ENCODE results near the gene TXNRD2. TPM values are rescaled to one million over a fixed set of nuclear protein-coding genes. Genes with fewer than 3 reads are reported as not detected.

TXNRD2 gene
- total RNA-seq, 1 donor from 2014 or later: 22.9 TPM

DNA sequence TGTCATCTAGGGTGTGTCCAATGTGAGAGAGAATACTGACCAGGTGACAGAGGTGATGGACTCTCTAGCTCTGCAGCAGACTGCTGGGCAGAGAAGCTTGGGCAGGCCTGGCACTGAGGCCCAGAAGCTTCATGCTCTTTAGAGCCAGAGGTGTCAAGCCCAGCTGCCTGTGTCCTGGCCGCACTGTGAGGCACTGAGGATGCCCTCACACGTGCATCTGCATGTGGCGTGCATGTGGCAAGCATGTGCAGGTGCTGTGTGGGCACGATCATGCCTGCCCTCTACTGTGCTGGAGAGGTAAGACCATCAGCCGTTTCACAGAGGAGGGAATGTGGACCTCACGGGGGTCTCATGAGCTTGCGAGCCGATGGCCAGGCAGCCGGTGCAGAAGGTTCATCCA lies 15.8 kb upstream of the TXNRD2 start:
- peaks cover 22% of the 10 kb centered on the region for H3K4me1 Mint-ChIP-seq

DNA sequence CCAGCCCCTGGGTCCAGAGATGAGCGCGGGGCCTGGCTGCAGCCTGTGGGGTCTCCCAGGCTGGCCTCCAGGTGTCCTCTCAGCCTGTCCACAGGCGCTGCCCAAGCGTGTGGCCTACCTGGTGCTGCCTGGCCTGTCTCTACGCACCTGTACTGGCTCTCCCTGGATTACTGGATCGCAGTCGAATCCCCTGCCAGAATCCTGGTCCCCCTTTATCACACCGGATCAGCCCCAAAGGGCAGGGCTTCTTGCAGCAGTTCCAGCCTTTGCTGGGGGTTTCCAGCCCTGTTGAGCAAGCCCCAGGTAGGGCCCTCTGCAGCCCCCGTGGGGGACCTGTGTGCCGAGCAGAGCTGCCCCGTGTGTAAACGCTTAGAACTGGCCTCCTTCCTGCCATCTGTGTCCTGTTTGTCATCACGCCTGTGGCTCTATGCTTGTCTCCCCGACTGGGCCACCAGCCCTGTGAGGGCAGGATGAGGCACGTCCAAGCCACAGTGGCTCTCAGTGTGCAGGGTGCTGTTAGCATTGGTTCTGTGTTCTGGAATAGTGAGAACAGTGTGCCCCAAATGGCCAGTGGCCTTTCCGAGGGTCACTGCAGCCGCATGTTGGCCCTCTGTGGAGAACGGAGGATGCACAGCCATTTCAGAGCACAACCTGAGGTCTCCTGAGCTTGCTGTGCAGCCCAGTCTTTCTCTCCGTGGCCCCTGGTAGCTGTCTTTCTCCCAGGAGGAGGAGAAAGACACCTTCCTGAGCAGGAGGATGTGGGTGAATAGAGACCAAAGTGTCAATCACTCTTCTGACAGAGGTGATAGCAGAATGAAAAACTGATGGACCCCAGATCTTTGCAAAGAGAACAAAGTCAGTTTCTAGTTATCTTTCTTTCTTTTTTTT lies 13.9 kb upstream of the TXNRD2 start:
- peaks cover 12% of the 10 kb centered on the region for H3K36me3 Mint-ChIP-seq
- H3K27ac Mint-ChIP-seq: no peak overlapping the region
- no peak for DNase-seq (ENCODE audit: low spot score in 2 of 2, unreplicated experiment in 2 of 2)
- TF ChIP-seq, protein P1, sequence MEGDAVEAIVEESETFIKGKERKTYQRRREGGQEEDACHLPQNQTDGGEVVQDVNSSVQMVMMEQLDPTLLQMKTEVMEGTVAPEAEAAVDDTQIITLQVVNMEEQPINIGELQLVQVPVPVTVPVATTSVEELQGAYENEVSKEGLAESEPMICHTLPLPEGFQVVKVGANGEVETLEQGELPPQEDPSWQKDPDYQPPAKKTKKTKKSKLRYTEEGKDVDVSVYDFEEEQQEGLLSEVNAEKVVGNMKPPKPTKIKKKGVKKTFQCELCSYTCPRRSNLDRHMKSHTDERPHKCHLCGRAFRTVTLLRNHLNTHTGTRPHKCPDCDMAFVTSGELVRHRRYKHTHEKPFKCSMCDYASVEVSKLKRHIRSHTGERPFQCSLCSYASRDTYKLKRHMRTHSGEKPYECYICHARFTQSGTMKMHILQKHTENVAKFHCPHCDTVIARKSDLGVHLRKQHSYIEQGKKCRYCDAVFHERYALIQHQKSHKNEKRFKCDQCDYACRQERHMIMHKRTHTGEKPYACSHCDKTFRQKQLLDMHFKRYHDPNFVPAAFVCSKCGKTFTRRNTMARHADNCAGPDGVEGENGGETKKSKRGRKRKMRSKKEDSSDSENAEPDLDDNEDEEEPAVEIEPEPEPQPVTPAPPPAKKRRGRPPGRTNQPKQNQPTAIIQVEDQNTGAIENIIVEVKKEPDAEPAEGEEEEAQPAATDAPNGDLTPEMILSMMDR (IDR thresholded peaks at IDR 0.05; ENCODE audit: unreplicated experiment): no peak
- peaks cover 21% of the 10 kb centered on the region for H3K4me1 Mint-ChIP-seq
- H3K4me3 Mint-ChIP-seq: no peak overlapping the region
- H3K27me3 Mint-ChIP-seq (ENCODE audit: low read depth): no peaks in the 10 kb centered on the region
- no peaks in the 10 kb centered on the region for H3K9me3 Mint-ChIP-seq

More for the DNA sequence above, 15.8 kb upstream of the TXNRD2 start:
- TF ChIP-seq, protein P1 (IDR thresholded peaks at IDR 0.05; ENCODE audit: unreplicated experiment): no peak
- no peak overlapping the region for H3K27ac Mint-ChIP-seq
- H3K36me3 Mint-ChIP-seq: peaks cover 2% of the 10 kb centered on the region
- no peaks in the 10 kb centered on the region for H3K9me3 Mint-ChIP-seq
- H3K4me3 Mint-ChIP-seq: no peak overlapping the region
- H3K27me3 Mint-ChIP-seq (ENCODE audit: low read depth): no peaks in the 10 kb centered on the region
- no peak for DNase-seq (ENCODE audit: low spot score in 2 of 2, unreplicated experiment in 2 of 2)

- DNase-seq (ENCODE audit: low spot score in 2 of 2, unreplicated experiment in 2 of 2): no peak
- no peak overlapping the region for H3K4me3 Mint-ChIP-seq
- H3K36me3 Mint-ChIP-seq: peaks cover 15% of the 10 kb centered on the region
- no peaks in the 10 kb centered on the region for H3K9me3 Mint-ChIP-seq
- H3K27me3 Mint-ChIP-seq (ENCODE audit: low read depth): no peaks in the 10 kb centered on the region
- peaks cover 16% of the 10 kb centered on the region for H3K4me1 Mint-ChIP-seq
- no peak overlapping the region for H3K27ac Mint-ChIP-seq
- TF ChIP-seq, protein P1 (IDR thresholded peaks at IDR 0.05; ENCODE audit: unreplicated experiment): no peak
Observed at GRCh38 chr22:19951346-19951745, 9.7 kb upstream of the TXNRD2 start.

DNA sequence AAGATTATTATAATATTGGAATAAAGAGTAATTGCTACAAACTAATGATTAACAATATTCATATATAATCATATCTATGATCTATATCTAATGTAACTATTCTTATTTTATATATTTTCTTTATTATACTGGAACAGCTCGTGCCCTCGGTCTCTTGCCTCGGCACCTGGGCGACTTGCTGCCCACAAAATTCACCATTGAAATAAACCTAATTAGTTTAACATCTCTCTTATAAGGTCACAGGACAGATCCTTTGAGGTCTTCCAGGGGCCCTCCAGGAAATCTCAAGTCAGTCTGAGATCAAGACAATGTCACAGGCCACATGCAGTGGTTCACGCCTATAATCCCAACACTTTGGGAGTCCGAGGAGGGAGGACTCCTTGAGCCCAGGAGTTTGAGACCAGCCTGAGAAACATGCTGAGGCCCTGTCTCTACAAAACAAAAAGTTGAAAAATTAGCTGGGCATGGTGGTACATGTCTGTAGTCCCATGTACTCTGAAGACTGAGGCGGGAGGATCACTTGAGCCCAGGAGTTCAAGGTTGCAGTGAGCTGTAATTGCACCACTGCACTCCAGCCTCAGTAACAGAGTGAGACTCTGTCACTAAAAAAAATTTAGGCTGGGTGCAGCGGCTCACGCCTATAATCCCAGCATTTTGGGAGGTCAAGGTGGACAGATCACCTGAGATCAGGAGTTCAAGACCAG lies 6.6 kb upstream of the TXNRD2 start:
- Mint-ChIP-seq H3K27ac (peak overlapping the region; percentile 12), H3K4me3 (no peak overlapping the region), H3K36me3 (peaks cover 15% of the 10 kb centered on the region), H3K4me1 (peaks cover 21% of the 10 kb centered on the region), H3K9me3 (no peaks in the 10 kb centered on the region), H3K27me3 (ENCODE audit: low read depth) (no peaks in the 10 kb centered on the region)
- TF ChIP-seq, protein P1 (IDR thresholded peaks at IDR 0.05; ENCODE audit: unreplicated experiment): no peak
- no peak for DNase-seq (ENCODE audit: low spot score in 2 of 2, unreplicated experiment in 2 of 2)

DNA sequence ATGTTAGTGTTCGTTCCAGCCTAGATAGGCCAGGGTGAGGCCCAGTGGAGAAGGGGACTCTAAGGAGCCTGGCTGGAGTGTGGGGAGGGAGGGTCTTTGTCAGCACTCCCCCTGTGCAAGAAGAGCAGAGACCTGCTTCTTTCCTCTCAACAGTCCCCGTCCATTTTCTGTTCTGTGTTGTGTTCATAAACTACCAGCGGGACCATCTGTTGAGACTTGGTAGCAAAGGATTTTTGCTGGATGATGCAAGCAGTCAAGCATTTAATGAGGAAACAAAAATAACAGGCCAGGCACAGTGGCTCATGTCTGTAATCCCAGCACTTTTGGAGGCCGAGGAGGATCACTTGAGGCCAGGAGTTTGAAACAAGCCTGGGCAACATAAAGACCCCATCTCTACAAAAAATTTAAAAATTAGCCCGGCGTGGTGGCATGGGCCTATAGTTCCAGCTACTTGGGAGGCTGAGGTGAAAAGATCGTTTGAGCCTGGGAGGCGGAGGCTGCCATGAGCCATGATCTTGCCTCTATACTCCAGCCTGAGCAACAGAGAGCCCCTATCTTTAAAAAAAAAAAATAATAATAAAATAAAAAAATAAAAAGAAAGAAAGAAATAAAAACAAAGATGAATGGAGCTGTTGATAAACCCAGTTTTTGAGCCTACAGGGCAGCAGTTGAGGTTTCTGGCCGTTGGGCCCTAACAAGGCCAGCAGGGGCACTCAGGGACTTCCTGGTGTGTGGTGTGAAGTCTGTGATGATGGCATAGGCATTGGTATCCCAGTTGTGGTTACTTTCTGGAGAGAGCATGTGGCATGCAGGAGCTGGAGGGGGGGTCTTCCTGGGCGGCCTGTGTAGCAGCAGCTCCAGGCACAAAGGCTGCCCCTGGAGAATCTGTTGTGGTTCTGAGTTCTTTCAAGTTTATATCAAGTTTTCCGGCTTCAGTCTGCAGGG lies 1.7 kb upstream of the TXNRD2 start:
- H3K4me1 Mint-ChIP-seq: peaks cover 34% of the 10 kb centered on the region
- H3K36me3 Mint-ChIP-seq: peaks cover 2% of the 10 kb centered on the region
- no peak for DNase-seq (ENCODE audit: low spot score in 2 of 2, unreplicated experiment in 2 of 2)
- peak overlapping the region; percentile 93 for H3K4me3 Mint-ChIP-seq
- H3K27me3 Mint-ChIP-seq (ENCODE audit: low read depth): no peaks in the 10 kb centered on the region
- TF ChIP-seq, protein P1 (IDR thresholded peaks at IDR 0.05; ENCODE audit: unreplicated experiment): no peak
- no peaks in the 10 kb centered on the region for H3K9me3 Mint-ChIP-seq
- peak overlapping the region; percentile 99 for H3K27ac Mint-ChIP-seq
